Glomerular endothelial cell (primary cell): ENCODE data around the gene TMEM63C. TPM values are rescaled to one million over a fixed set of nuclear protein-coding genes. Genes with fewer than 3 reads are reported as not detected.

ENCODE experiments used
- DNase-seq: peaks from one replicate; pipeline ENCODE4 v3.0.0-alpha.2; 2011; ENCODE audit warnings: low read depth, low spot score; ENCODE audit errors: extremely low read depth
- total RNA-seq: library from RNA; depleted of rRNA; stranded (reverse); fragments of >200 nt; gene quantifications from 2 replicates; pipeline ENCODE4 v1.2.3, GENCODE V29; 2015

Gene TMEM63C
- total RNA-seq, 1 donor from 2014 or later, result 0.35 TPM

DNA sequence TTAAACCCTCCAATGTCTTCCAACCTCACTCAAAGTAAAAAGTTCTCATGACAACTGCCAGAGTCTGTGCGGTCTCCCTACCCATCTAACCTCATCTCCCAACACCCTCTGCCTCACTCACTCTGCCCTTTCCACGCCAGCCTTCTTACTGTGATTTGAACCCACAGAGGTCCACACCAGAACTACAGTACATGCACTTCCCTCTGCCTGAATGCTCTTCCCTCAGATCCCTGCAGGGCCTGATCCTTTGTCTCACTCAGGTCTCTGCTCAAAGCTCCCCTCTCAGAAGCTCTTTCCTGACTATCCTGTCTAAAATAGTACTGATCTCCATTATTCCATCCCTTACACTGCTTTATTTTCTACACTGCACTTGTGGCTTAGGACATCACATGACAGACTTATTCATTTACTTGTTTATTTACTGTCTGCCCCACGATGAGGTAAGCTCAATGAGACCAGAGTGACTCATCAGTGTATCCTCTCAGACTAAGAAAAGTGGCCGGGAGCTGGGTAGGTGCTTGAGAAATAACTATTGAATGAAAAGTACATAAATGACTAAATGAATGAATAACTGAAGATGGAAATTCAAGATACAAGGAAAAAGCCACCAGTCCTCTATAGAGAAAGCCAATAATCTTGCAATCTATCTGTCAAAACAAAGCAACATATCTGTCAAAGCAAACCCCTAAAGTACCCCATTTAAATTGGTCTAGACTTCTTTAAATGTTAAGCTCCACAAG is 122.0 kb downstream of the TMEM63C start:
- DNase-seq, result peak; percentile 82

DNA sequence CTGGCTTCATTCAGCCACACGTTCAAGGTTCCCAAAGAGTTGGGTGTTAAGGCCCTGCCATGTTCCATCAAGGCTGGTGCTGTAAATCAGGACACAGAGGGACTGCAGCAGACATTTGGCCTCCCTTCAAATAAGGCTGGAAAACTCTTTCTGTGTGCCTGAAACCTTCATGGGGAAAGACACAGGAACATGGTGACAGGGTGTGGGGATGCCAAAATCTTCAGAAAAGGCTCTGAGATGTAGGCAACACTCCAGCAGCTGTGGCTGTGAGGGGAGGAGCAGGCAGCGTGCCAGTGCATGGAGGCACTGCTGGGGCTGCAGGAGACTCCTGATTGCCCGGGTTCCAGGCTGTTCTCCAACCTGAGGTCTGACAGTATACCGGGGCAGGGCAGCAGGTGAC is 124.1 kb downstream of the TMEM63C start:
- DNase-seq, result no peak

- no peak for DNase-seq
Measured at GRCh38 chr14:77306416-77306815, 124.8 kb downstream of the TMEM63C start.

- no peak for DNase-seq
Measured at GRCh38 chr14:77306851-77307496, 125.4 kb downstream of the TMEM63C start.

Other genes with a start within 250 kb of the TMEM63C start
- 23.7 and 34.2 TPM in 2 replicates for gene IRF2BPL, start 153.1 kb upstream of the TMEM63C start, total RNA-seq
- 12.5 and 19.0 TPM in 2 replicates for gene CIPC, start 83.5 kb upstream of the TMEM63C start, total RNA-seq
- not detected in 2 replicates for gene ZDHHC22, start 40.0 kb upstream of the TMEM63C start, total RNA-seq
- gene NGB, start 89.4 kb downstream of the TMEM63C start, total RNA-seq, result not detected in 2 replicates
- 14.6 and 34.3 TPM in 2 replicates for gene POMT2, start 139.1 kb downstream of the TMEM63C start, total RNA-seq
- 16.0 and 20.2 TPM in 2 replicates for gene GSTZ1, start 139.2 kb downstream of the TMEM63C start, total RNA-seq
- 8.9 and 10.7 TPM in 2 replicates for gene TMED8, start 195.3 kb downstream of the TMEM63C start, total RNA-seq
- 1.1 and 3.3 TPM in 2 replicates for gene SAMD15, start 195.6 kb downstream of the TMEM63C start, total RNA-seq
- 0.12 TPM in 1 of 2 replicates, not detected in the other for gene NOXRED1, start 241.7 kb downstream of the TMEM63C start, total RNA-seq